Loucy (cell line): Measurements from ENCODE around the gene COMMD10.

Experiments used
- H2AFZ ChIP-seq: fragments of 200-600 bp; sonication (generic); 2 replicates; pipeline ENCODE4 v1.6.0; 2016; ENCODE audit warnings: antibody characterized with exemption, mild to moderate bottlenecking, low read length, moderate library complexity
- H3F3A ChIP-seq: fragments of 200-600 bp; 2 replicates; pipeline ENCODE4 v1.6.0; 2016; ENCODE audit warnings: antibody characterized with exemption, low read depth, mild to moderate bottlenecking
- H3K27me3 ChIP-seq: fragments of 200-600 bp; sonication (generic); 2 replicates; pipeline ENCODE4 v1.6.1; 2014; ENCODE audit warnings: low read length, mild to moderate bottlenecking; ENCODE audit not compliant: insufficient read depth, poor library complexity, severe bottlenecking
- H3K36me3 ChIP-seq: fragments of 200-600 bp; sonication (generic); 2 replicates; pipeline ENCODE4 v1.6.1; 2016; ENCODE audit warnings: low read length; ENCODE audit not compliant: insufficient read depth
- H3K4me1 ChIP-seq: fragments of 200-600 bp; sonication (generic); 2 replicates; pipeline ENCODE4 v1.5.1; 2014; ENCODE audit warnings: low read length, mild to moderate bottlenecking; ENCODE audit not compliant: insufficient read depth, poor library complexity, severe bottlenecking
- H3K4me2 ChIP-seq: fragments of 200-600 bp; sonication (generic); 2 replicates; pipeline ENCODE4 v1.6.0; 2014; ENCODE audit warnings: antibody characterized with exemption, low read length, low read depth, mild to moderate bottlenecking; ENCODE audit not compliant: poor library complexity, severe bottlenecking
- H3K4me3 ChIP-seq: fragments of 200-600 bp; sonication (generic); 2 replicates; pipeline ENCODE4 v1.5.1; 2014; ENCODE audit warnings: low read length, mild to moderate bottlenecking, mixed read lengths; ENCODE audit not compliant: poor library complexity, severe bottlenecking
- H3K79me2 ChIP-seq: fragments of 200-600 bp; sonication (generic); 2 replicates; pipeline ENCODE4 v1.6.1; 2014; ENCODE audit warnings: low read length; ENCODE audit not compliant: insufficient read depth
- H3K9ac ChIP-seq: fragments of 200-600 bp; sonication (generic); 2 replicates; pipeline ENCODE4 v1.6.0; 2014; ENCODE audit warnings: mild to moderate bottlenecking, low read depth, low read length, moderate library complexity; ENCODE audit not compliant: poor library complexity, severe bottlenecking
- H3K9me2 ChIP-seq: fragments of 200-600 bp; sonication (generic); replicated peaks from 2 replicates; pipeline ENCODE4 v1.6.1; 2016; ENCODE audit warnings: low read depth, low read length, mixed read lengths
- H3K9me3 ChIP-seq: fragments of 200-600 bp; sonication (generic); 2 replicates; pipeline ENCODE4 v1.6.1; 2014; ENCODE audit warnings: mild to moderate bottlenecking, antibody characterized with exemption, low read length, low read depth; ENCODE audit not compliant: insufficient read depth
- H4K20me1 ChIP-seq: fragments of 200-600 bp; sonication (generic); 2 replicates; pipeline ENCODE4 v1.6.0; 2014; ENCODE audit warnings: antibody characterized with exemption, low read length, mild to moderate bottlenecking; ENCODE audit not compliant: insufficient read depth, poor library complexity, severe bottlenecking
- EZH2phosphoT487 ChIP-seq: fragments of 200-600 bp; IDR thresholded peaks from 2 replicates; pipeline ENCODE4 v1.6.1; 2018; ENCODE audit warnings: antibody characterized with exemption, mild to moderate bottlenecking, moderate library complexity, borderline replicate concordance
- TF ChIP-seq, protein P1 (sequence below): fragments of 200-600 bp; sonication (generic); conservative IDR thresholded peaks from 2 replicates; pipeline ENCODE4 v1.5.1; 2014; ENCODE audit warnings: mild to moderate bottlenecking, antibody characterized with exemption, low read length

The COMMD10 gene

DNA sequence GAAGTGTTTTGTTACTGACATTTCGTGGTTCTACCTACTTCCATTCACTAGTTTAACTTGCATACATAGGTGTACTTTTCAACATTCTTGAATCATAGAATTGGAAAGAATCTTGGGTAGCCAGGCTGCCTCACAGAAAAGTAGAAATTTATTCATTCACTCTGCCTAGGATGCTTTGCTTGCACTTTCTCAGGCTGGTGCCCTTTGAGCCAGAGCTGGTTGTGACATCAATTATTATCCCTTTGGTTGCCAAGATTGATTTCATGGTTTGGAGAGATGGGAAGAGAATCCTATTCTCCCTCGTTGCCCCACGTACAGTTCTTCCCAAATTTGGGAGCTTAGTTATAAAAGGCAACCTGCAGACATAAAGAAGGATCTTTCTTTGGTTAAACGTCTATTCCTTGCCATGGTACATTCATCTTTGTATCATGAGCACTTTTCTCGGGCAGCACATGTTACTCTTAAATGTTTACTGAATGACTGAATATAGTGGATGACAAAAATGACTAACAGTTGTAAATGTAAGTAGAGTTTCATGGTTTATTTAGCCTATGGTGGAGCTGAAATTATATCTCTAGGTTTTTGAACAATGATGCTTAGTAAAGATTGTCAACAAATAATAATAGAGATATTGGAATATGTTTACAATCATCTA is 195.5 kb downstream of the COMMD10 start:
- Histone ChIP-seq H3K9me2 (no peaks in the 10 kb centered on the region), H3K9me3 (no peaks in the 10 kb centered on the region; the same call in 1 of the 2 replicates), H3K36me3 (no peaks in the 10 kb centered on the region), H3K9ac (no peak overlapping the region), H3K4me3 (no peak overlapping the region), H3K4me1 (no peaks in the 10 kb centered on the region), H4K20me1 (no peaks in the 10 kb centered on the region), H2AFZ (no peak overlapping the region), H3K27me3 (no peaks in the 10 kb centered on the region), H3F3A (no peaks in the 10 kb centered on the region), H3K4me2 (no peak overlapping the region), H3K79me2 (no peaks in the 10 kb centered on the region)
- TF ChIP-seq, protein P1, sequence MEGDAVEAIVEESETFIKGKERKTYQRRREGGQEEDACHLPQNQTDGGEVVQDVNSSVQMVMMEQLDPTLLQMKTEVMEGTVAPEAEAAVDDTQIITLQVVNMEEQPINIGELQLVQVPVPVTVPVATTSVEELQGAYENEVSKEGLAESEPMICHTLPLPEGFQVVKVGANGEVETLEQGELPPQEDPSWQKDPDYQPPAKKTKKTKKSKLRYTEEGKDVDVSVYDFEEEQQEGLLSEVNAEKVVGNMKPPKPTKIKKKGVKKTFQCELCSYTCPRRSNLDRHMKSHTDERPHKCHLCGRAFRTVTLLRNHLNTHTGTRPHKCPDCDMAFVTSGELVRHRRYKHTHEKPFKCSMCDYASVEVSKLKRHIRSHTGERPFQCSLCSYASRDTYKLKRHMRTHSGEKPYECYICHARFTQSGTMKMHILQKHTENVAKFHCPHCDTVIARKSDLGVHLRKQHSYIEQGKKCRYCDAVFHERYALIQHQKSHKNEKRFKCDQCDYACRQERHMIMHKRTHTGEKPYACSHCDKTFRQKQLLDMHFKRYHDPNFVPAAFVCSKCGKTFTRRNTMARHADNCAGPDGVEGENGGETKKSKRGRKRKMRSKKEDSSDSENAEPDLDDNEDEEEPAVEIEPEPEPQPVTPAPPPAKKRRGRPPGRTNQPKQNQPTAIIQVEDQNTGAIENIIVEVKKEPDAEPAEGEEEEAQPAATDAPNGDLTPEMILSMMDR, result no peak
- no peak for TF ChIP-seq EZH2phosphoT487

DNA sequence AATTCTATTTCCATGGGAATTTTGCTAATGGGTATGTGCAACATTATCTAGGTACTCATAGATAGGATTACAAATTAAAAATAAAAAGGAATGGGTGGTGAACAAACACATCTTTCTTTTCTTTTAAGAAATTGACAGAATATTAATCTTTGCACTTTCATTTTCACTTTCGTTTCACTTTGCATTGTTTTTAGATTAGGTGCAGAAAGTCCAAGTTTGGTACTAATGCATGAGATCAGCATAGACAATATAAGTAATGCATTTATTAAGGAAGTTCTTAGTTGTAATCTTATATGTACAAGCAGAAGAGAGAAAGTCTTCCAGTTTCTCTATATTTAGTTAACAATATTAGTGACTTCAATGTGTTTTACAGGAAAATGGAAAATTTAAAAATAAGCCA is 196.5 kb downstream of the COMMD10 start:
- no peaks in the 10 kb centered on the region; the same call in 1 of the 2 replicates for H3K9me3 ChIP-seq
- H3K9ac ChIP-seq, result no peak overlapping the region
- peak overlapping the region; percentile 56 for H3K4me2 ChIP-seq
- H3F3A ChIP-seq, result no peaks in the 10 kb centered on the region
- TF ChIP-seq, protein P1, result no peak
- no peak for TF ChIP-seq EZH2phosphoT487
- no peaks in the 10 kb centered on the region for H3K36me3 ChIP-seq
- no peaks in the 10 kb centered on the region for H3K79me2 ChIP-seq
- H3K27me3 ChIP-seq, result no peaks in the 10 kb centered on the region
- H3K4me1 ChIP-seq, result no peaks in the 10 kb centered on the region
- H4K20me1 ChIP-seq, result no peaks in the 10 kb centered on the region
- no peaks in the 10 kb centered on the region for H3K9me2 ChIP-seq
- no peak overlapping the region for H2AFZ ChIP-seq
- H3K4me3 ChIP-seq, result peak overlapping the region; percentile 32

DNA sequence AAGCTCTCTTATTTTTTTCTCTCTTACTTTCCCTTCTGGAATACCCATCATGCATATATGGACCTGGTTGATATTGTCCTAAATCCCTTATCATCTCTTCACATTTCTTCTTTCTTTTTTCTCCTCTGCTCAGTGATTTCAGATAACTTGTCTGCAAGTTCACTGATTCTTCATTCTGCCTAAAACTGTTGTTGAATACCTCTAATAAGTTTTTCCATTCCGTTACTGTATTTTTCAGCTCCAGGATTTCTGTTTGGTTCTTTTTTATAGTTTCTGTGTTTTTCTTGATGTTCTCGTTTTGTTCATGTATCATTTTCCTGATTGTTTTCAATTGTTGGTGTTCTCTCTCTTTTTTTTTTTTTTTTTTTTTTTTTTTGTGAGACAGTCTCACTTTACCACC is 203.7 kb downstream of the COMMD10 start:
- no peaks in the 10 kb centered on the region for H3K79me2 ChIP-seq
- H3K4me2 ChIP-seq, result no peak overlapping the region
- H3K27me3 ChIP-seq, result no peaks in the 10 kb centered on the region
- H3K9ac ChIP-seq, result no peak overlapping the region
- no peak overlapping the region for H2AFZ ChIP-seq
- H3K4me3 ChIP-seq, result no peak overlapping the region
- no peaks in the 10 kb centered on the region for H4K20me1 ChIP-seq
- no peaks in the 10 kb centered on the region for H3K4me1 ChIP-seq
- no peaks in the 10 kb centered on the region for H3K9me2 ChIP-seq
- TF ChIP-seq EZH2phosphoT487, result no peak
- TF ChIP-seq, protein P1, result no peak
- no peaks in the 10 kb centered on the region for H3F3A ChIP-seq
- no peaks in the 10 kb centered on the region for H3K9me3 ChIP-seq
- H3K36me3 ChIP-seq, result no peaks in the 10 kb centered on the region
